Breast epithelium (tissue), 3 donors: ENCODE measurements around the gene EFCAB3.
"Not testable (repeated sequence)": the region's sequence is repeated elsewhere in the genome, so short reads cannot be mapped to it uniquely, and the experiment has no call there.

Experiments
- POLR2A ChIP-seq: fragments of 450-650 bp; IDR thresholded peaks from one replicate; pipeline ENCODE4 v1.6.1; 2016; ENCODE audit warnings: antibody characterized with exemption, mild to moderate bottlenecking, moderate library complexity
- POLR2AphosphoS5 ChIP-seq, 3 donors: sonication (generic); formaldehyde crosslinking; IDR thresholded peaks; one replicate each; pipeline ENCODE4 v1.6.1; 2017; ENCODE audit warnings: antibody characterized with exemption in 3 of 3
- TF ChIP-seq, protein P1 (sequence below), 3 donors: fragments of 450-650 bp; IDR thresholded peaks; one replicate each; pipeline ENCODE4 v1.5.1; 2016 to 2017; ENCODE audit warnings: antibody characterized with exemption in 3 of 3, mild to moderate bottlenecking in 3 of 3, moderate library complexity in 3 of 3

DNA sequence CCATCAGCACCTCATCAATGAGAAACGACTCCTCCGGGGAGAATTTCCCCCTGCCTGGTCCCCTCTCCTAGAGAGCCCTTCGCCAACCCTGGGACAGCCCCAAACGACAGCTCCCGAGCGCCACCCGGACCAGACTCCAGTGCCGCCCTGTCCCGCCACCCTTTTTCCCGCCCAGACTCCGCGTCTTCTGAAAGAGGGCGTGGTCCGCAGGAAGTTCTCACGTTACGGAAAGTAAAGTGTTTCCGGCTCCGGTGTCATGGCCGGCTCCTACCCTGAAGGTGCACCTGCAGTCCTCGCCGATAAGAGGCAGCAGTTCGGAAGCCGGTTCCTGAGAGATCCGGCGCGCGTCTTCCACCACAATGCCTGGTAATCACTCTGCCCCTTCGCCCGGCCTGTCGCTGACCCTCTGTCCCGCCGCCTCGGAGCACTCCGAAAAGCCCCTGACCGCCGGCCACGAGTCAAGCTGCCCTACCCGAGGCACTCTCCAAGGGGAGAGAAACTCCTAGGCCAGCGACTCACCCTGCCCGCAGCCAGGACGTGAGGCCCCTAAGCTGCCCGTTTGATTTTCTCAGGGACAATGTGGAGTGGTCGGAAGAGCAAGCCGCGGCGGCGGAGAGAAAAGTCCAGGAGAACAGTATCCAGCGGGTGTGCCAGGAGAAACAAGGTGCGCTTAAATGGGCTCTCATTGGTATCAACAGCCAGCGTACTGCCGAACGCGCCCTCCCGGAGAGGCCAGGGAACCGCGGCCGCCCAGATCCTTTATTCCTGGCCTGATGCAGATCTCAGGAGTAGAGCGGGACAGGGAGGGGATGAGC, 43.5 kb downstream of the EFCAB3 start, which contains the start of gene METTL2A:
- TF ChIP-seq, protein P1, sequence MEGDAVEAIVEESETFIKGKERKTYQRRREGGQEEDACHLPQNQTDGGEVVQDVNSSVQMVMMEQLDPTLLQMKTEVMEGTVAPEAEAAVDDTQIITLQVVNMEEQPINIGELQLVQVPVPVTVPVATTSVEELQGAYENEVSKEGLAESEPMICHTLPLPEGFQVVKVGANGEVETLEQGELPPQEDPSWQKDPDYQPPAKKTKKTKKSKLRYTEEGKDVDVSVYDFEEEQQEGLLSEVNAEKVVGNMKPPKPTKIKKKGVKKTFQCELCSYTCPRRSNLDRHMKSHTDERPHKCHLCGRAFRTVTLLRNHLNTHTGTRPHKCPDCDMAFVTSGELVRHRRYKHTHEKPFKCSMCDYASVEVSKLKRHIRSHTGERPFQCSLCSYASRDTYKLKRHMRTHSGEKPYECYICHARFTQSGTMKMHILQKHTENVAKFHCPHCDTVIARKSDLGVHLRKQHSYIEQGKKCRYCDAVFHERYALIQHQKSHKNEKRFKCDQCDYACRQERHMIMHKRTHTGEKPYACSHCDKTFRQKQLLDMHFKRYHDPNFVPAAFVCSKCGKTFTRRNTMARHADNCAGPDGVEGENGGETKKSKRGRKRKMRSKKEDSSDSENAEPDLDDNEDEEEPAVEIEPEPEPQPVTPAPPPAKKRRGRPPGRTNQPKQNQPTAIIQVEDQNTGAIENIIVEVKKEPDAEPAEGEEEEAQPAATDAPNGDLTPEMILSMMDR (IDR thresholded peaks at IDR 0.05), result peak in 2 of 3 donors; percentile 26 to 30
- peak in 1 of 3 donors; percentile 58 for TF ChIP-seq POLR2AphosphoS5 (IDR thresholded peaks at IDR 0.05)
- not testable (repeated sequence) for TF ChIP-seq POLR2A
